GM18508 (cell line): ENCODE data around the gene BZW1.

ENCODE experiments used
- ATAC-seq: cut with Tn5 transposase; IDR thresholded peaks from one replicate; pipeline ENCODE4 v1.9.1; 2021; ENCODE audit warnings: moderate number of reproducible peaks; ENCODE audit not compliant: insufficient read depth, unreplicated experiment

Gene BZW1

DNA sequence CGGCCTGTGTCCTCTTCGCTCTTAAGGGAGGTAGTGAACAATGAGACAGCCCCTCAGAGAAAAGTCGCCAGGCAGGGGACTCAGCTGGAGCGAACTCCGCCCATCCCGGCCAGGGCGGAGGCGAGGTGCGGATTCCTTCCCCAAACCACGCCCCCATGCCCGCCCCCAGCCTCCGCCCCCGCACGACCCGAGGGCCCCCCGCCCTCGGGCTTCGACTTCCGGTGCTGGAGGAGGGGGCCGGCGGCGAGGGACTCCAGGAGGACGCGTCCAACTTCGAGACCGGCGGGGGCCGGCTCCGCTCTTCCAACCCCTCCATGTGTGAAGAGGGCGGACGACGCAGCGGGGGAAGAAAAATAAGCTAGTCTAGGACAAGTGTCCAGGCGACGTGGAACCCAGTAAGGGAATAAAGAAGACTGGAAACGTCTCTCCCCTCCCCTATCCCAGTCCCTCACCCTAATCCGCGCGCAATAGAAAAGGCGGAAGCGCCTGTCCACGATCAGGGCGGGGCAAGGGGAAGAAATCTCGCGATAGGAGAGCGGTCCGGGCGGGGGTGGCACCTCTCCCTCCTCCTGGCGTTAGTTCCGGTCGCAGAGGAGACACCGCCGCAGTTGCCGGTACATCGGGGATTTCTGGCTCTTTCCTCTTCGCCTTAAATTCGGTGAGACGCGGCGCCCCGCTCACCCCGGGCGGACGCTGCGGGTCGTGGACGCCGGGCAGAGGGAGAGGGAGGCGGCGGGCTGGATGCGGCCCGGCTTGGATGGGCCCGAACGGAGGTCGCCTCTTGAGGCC, at the start of gene BZW1:
Gene BZW1, plus strand, starts transcription at position 578 of the 789 bp plus-strand sequence. CDS start 1,308 bp downstream, outside the sequence.
- ATAC-seq, result peak; percentile 58

DNA sequence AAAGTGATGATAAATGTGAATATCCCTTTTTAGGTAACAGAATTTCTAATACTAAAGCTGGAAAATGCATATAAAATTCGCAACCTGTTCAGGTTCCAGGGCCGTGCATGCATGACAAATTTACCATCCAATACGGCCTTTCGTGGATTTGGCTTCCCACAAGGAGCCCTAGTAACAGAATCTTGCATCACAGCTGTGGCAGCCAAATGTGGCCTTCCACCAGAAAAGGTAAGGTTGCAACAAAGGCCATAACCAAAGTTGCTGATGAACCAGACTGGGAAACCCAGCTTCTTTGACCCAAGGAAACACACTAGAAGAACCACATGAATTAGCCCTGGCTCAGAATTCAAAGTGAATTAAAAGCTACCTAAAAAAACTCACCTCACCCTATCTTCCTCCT, 49.6 kb upstream of the BZW1 start:
- no peak for ATAC-seq

DNA sequence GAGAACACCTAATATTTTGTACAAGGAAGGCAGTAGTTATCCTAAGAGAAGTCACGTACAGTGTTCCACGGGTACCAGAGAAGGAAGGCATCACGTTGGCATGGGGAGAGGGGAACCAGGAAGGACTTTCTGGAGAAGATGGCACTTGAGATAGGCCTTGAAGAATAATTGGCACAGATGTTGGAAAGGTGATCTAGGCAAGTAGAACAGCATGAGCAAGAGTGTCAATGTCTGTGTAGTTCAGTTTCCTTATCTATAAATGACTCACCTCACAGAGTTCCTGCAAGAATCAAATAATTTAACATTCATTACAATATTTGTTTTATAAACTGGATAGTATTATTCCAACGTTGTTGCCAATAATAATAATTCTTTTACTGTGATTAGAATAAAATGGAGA, 48.3 kb upstream of the BZW1 start:
- no peak for ATAC-seq

DNA sequence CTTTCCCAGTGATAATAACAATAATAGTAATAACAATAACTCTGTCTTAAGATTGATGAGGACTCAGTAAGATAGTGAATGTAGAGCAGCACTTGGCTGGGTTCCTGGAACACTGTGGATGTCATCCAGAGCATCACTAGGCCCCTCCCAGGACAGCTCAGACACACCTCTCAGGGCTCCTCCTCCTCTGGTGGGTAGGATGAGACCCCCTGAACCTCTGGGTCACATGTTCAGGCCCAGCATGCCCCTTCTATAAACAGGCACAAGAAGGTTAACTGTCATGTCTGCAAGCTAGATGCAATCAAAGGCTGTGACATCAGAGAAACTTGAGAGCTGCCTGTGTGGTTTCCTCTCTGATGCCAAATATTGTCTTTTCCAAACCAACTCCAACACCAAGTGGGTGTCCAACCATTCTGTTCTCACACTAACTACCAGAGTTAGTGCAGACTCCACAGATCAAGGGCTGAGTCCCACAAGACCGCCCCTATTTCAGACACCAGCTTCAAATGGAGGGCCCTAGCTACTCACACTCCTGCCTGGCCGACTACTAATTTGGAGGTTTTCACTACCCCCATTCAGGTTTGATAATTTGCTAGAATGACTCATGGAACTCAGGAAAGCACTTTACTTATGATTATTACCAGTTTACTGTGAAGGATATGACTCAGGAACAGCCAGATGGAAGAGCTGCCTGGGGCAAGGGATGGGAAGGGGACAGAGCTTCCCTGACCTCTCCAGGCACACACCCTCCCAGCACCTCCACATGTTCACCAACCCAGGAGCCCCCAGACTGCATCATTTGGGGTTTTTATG, 46.4 kb upstream of the BZW1 start:
- no peak for ATAC-seq

DNA sequence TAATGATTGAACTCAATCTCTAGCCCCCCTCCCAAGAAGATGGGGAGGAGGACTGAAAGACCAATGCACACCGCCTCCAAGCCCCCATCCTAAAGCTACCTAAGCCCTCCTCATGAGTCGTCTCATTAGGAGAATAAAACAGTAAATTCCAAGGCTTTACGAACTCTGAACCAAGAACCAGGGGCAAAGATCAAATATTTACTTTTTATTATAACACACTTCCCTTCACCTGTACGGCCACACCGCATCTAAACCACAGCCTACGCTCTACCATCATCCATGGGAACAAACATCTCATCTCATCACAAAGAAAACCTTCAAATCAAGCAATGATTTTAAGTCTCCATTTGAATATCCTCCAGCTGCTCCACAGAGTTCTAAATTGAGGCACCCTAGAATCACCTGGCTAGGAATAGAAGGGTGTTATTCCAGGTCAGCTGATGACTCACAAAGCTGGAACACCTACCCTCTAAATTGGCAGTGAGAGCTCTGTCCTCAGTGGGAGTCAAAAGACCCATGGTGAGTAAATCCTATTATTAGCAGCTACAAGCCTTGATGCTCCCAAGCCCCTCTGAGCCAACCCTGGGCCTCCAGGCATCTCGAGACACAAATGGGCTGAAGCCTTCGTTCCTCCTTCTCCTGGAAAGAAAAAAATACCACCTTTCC, 45.6 kb upstream of the BZW1 start:
- no peak for ATAC-seq

DNA sequence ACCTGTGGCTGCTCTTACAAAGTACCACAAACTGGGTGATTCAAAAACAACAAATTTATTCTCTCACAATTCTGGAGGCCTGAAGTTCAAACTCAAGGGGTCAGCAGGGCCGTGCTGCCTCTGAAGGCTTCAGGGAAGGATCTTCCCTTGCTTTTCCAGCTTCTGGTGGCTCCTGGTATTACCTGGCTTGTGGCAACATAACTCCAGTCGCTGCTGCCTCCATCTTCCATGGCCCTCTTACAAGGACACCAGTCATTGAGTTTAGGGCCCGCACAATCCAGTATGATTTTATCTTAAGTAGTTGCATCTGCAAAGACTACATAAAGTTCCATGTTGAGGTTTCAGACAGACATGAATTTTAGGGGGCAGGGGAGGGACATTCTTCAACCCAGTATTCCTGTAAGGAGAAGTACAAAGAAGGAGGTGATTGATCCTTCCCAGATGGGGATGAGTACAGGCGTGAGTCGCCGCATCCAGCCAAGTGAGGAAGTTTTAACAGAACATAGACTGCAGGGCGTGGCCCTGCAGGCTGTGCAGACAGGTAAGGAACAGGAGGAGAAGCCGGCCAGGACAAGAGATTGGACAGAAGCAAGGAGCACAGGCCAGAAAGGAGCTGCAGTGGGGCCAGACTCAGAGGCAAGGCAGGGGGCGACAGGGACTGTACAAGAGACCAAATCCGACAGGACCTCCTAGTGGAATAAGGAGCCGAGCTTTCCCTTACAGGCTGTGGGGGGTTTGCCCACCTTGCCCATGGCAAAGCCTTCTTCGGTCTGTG, 44.4 kb upstream of the BZW1 start:
- ATAC-seq, result no peak

DNA sequence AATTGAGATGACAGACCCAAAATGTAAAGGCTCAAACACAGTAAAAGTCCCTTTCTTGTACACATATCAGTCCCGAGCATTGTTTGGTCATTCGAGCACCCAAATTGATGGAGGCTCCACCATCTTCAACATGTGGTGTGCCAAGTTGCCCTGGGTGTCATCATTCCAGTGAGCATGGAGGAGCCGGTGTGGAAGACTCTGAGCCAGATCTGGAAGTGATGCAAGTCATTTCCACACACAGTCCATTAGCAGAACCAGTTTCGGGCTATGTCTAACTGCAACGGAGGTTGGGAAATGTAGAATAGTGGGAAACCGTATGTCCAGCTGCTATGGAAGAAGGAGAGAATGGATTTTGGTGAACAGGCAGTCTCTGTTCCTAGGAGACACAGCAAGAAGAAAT, 40.9 kb upstream of the BZW1 start:
- no peak for ATAC-seq

DNA sequence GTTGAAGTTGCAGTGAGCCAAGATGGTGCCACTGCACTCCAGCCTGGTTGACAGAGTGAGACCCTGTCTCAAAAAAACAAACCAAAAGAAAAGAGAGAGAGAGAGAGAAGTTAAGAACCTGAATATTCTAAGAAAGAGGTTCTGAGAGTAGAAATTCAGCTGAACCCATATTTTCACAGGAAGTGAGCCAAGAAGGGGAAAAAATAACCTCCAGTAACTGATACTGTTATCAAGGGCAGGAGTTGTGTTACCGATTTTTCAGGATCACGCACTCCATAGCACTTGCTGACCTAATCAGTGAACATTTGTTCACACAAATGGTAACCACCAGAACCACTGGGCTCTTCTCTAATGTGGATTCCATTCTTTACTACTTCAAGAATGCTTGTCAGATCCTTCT, 39.1 kb upstream of the BZW1 start:
- no peak for ATAC-seq

DNA sequence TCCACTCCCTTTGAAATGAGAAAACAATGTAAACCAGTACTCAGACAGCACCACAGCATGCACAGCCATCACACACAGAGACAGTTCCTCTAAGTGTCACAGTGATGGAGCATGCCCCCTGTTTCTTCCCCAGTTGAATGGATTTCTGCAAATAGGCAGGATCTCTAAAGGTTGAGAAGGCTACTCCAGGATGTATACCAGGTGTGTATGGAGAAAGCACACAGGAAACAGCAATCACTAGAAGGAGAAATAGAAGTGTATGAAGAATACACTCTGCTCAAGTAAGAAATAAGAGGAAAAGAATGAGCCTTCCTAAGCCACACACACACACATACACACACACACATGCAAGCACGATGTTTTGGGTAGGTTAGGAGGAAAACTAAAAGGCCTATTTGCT, 38.6 kb upstream of the BZW1 start:
- ATAC-seq, result no peak

DNA sequence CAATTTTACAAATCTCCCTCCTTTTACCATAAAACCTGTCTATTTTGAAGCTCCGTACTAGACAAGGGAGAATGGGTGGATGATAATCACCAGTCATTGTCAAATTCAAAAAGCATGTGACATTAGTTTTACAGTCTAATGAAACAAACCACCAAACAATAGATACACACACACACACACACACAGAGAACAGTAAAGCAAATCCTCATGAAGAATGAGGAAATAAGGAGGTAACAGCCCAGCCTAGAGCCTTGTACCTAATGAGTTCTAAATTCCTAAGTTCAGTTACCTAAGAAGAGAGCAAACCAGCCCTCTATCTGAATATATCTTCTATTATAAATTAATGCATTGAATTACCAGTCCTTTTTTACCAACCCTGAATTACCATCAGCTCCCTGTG, 36.8 kb upstream of the BZW1 start:
- no peak for ATAC-seq

DNA sequence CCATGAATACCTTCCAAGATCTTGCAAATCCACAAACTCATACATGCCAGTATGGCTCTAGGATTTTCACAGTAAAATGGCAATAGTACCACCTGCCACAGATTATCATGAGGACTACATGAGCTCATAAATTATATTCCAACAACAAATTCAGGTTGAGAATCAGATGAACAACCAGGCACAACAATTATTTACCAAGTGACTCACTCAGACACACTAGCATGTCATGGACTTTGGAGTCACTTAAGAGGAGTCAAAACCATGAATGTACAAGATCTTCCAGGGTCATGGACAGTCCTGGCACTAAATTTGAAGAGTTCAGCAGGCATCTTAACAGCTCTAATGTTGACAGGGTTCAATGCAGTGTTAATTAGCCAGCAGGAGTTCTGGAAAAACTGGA, 34.4 kb upstream of the BZW1 start:
- ATAC-seq, result no peak

DNA sequence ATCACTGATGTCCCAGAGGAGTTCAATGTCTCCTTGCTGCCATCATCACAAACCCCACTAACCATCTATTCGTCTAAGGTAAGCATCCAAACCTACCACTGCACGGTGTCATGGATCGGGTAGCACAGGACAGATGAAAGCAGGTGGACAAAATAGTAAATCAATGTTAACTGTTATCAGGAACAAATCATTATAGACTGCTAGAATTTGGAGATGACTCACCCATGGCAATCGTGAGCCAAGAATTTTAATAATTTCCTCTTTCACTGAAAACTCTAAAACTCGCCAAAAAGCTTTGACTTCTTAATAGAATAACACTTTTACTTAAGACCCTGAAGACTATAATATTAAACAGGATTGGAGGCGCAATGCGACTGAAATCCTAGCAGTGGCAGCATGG, 33.7 kb upstream of the BZW1 start:
- no peak for ATAC-seq

DNA sequence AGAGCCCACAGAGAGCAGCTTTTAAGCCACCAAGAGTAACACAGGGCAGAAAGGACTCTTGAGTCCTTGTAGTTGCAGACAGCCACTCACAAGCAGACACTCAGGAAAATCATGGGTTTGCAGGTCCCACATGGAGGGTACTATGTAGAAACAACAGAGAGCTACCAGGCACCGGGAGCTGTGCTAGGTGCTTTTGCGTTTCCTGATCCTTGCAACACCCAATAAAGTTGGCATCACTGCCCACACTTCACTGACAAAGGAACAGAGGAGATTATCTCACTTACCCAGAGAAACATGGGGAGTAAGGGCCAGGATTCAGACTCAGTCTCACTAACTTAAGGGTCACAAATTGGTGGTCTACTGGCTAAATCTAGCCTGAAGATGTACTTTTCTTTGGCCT, 32.5 kb upstream of the BZW1 start:
- no peak for ATAC-seq

DNA sequence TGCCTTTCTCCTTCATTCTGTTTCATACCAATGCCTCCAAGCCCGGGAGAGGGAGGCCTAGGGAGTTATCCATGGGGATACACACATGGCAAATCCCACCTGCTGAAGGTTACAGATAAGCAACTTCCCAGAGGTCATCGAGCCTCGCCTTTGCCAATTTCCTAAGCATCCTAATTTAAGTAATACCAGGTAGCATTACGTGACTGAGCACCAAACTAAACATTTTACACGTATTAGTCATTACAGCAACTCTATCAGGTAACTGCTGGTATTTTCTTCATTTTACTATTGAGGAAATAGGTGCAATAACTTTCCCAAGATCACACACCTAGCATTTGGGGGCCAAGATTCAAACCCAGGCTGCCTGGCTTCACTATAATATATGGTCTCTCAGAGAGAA, 30.1 kb upstream of the BZW1 start:
- no peak for ATAC-seq

DNA sequence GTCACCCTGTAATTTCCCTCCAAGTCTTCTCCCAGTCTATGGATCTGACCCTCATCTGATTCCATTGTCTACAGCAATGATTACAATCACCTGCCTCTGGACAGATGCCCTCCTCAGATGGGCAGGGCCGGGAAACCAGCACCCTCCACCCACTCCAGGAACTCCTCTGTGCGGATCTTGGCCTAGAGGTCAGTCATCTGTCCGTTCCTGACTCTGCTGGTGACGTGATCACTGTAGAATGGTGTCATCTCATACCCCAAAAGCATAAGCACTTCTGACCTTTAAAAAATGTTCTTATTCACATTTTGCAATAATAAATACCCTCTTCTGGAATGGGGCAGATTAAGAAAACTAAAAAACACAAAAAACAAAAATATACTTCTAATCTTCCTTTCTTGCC, 29.5 kb upstream of the BZW1 start:
- ATAC-seq, result no peak

DNA sequence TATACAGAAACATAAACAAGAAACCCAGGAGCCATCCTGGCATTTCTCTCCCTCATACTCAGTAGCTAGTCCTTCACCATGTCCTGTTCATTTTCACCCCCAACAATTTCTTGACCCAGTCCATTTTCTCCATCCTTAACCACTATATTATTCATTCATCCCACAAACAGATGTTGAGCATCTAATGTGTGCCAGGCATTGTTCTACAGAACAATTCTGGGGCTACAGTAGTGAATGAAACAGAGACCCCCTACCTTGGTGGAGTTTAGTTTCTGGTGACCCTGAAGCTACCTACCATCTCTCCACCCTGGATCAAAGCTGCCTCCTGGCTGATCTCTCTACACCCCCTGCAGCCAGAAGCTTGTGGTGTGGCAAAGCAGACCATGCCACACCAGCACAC, 27.5 kb upstream of the BZW1 start:
- no peak for ATAC-seq

DNA sequence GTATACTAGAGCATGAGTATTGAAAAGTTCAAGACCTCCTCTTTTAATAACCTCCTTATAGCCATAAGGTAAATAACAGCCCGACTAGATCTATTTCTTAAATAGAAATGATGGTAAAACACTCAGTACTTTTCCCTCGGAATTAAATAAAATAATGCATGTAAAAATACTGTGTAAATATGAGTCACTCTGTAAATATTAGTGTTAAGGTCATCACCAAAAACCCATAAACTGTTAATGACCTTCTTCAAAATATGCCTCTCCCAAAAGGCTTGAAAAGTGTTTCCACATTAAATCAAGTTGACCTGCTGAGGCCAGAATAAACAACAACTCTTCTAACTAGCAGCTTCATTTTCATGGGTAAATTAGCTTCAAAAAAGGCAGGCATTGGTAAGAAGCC, 25.3 kb upstream of the BZW1 start:
- no peak for ATAC-seq

DNA sequence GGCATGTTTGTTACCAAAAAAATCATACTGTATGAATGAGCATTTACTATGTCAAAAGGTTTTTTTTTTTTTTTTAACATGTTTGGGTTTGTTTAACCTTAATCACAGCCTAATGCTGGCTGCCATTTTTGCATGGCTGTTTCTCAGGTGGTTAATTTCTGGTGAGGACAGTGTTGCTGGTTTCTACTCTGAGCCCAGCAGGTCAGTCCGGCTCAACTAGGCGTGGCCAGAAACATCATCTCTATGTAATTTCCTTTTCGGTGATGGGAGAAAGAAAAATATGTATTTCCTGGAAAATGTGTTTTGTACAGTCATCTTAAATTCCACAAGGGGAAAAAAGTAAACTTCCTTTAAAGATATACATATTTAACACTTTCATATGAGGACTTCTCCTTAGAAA, 24.9 kb upstream of the BZW1 start:
- ATAC-seq, result no peak

DNA sequence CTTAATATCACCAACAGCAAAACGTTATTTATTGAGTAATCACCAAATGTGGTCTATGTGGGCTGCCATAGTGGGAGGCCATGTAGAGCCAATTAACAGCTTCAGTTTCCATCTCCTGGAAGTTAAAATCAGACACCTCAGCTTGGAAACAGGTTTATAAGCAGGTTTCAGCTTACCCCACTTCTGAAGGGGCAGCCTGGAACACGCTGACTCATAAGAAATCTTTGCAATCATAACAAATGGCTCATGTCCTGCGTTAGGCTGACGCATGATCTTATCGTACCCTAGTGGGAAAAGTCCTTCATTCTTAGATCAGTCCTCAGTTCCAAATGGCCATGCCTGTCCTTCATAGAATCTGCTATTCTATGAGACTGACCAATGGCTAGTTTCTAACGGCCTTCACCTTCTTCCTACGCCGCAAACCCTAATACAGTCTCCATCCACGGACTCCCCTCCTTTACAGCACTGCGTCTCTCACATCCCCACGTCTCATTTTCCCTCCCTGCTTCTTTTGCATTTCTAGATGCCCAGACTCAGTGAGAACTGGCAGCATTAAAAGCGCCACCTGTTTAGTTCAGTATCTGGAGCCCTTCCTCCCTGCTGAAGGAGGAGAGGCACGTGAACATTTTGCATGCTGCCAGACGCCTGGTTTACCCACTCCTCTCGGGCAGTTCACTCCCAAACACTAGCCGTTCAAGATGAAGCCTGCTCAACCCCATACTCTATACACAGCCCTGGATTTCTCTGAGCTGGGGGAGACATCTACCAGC, 24.2 kb upstream of the BZW1 start:
- ATAC-seq, result no peak
